ENCODE measurements around the gene OCA2.

Gene OCA2

DNA sequence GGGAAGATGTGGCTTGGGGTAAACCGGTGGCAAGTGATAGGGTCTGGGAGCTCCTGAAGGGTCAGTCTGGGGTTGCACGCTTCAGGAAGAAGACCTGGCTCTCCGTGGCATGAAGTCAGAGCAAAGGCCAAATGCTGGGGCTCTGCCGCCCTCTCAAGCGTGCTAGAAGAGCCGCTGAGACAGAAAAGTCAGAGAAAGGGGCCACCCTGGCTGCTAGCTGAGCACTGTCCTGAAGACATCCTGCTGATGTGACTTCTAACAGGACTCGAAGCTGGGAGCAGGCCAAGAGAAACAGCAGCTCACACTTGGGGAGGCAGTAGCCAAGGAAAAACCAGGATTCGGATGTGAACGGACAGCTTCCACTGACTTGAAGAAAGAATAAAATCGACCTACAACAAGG is 270.4 kb downstream of the OCA2 start:
- H3K4me3 ChIP-seq (ENCODE audit: low read length) = no peak overlapping the region
- H3K79me2 ChIP-seq (ENCODE audit: low read length) = no peaks in the 10 kb centered on the region
- H3K9me2 ChIP-seq (replicated peaks; ENCODE audit: insufficient read depth, low read length) = no peaks in the 10 kb centered on the region
- TF ChIP-seq EZH2 (optimal IDR thresholded peaks at IDR 0.05; ENCODE audit: low read depth, low read length) (no peak), EZH2phosphoT487 (IDR thresholded peaks at IDR 0.05; ENCODE audit: low read length) (no peak)
- H4K20me1 ChIP-seq (ENCODE audit: insufficient read depth, low read length) = no peaks in the 10 kb centered on the region
- no peak overlapping the region for H2AFZ ChIP-seq (ENCODE audit: low read length)
- no peak overlapping the region for H3K27ac ChIP-seq (ENCODE audit: low read length)
- H3K4me2 ChIP-seq (ENCODE audit: low read depth, low read length) = no peak overlapping the region
- H3K27me3 ChIP-seq (replicated peaks; ENCODE audit: insufficient read depth, low read length) = no peaks in the 10 kb centered on the region
- H3K9me3 ChIP-seq (replicated peaks; ENCODE audit: insufficient read depth, low read length) = no peaks in the 10 kb centered on the region
- no peak overlapping the region for H3K9ac ChIP-seq (ENCODE audit: low read length)
- no peaks in the 10 kb centered on the region for H3K4me1 ChIP-seq (ENCODE audit: low read length)
- H3F3A ChIP-seq (ENCODE audit: insufficient read depth, low read length) = no peaks in the 10 kb centered on the region
- no peaks in the 10 kb centered on the region for H3K36me3 ChIP-seq (replicated peaks; ENCODE audit: insufficient read depth, low read length)
- no peak for DNase-seq

DNA sequence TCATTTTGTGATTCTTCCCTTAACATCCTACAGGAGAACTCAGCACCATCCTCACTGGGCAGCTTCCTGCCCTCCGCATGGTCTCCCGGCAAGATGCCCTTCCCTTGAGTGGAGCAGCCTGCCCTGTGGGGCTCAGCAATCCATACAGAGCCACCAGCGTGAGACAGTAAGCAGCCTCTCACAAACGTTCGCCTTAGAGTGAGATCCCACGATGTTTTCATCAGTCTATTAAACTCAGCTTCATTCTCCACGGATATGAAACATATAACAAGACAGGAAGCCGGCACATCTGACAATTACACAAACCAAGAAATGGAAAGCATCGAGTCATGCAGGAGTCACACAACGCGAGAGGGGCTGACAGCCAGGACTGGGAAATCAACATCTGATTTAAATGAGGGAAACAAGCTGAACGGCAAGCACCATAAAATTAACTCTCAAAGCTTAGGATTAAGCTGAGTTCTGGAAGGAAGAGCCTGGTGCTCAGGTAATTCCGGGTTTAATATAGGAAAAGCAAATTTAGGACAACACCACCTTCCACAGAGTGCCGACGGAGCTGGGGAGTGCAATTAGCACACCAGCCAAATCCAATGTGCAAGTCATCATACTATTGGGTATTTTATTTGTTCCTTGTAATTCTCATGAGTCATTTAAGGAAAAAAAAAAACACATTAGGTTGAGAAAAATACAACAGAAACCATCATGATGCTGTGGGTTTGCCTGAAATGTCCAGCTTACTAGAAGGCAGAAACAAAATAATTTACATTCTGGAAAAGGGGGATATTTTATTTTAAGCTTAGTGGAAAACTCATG is 272.0 kb downstream of the OCA2 start:
- Histone ChIP-seq H3K4me2 (ENCODE audit: low read depth, low read length) (no peak overlapping the region), H3K9me3 (replicated peaks; ENCODE audit: insufficient read depth, low read length) (no peaks in the 10 kb centered on the region), H2AFZ (ENCODE audit: low read length) (no peak overlapping the region), H3K27me3 (replicated peaks; ENCODE audit: insufficient read depth, low read length) (no peaks in the 10 kb centered on the region), H3F3A (ENCODE audit: insufficient read depth, low read length) (no peaks in the 10 kb centered on the region), H3K27ac (ENCODE audit: low read length) (no peak overlapping the region), H3K4me3 (ENCODE audit: low read length) (no peak overlapping the region), H3K79me2 (ENCODE audit: low read length) (no peaks in the 10 kb centered on the region), H3K9me2 (replicated peaks; ENCODE audit: insufficient read depth, low read length) (no peaks in the 10 kb centered on the region), H3K4me1 (ENCODE audit: low read length) (no peaks in the 10 kb centered on the region), H3K9ac (ENCODE audit: low read length) (no peak overlapping the region), H4K20me1 (ENCODE audit: insufficient read depth, low read length) (no peaks in the 10 kb centered on the region), H3K36me3 (replicated peaks; ENCODE audit: insufficient read depth, low read length) (no peaks in the 10 kb centered on the region)
- TF ChIP-seq, protein P1, sequence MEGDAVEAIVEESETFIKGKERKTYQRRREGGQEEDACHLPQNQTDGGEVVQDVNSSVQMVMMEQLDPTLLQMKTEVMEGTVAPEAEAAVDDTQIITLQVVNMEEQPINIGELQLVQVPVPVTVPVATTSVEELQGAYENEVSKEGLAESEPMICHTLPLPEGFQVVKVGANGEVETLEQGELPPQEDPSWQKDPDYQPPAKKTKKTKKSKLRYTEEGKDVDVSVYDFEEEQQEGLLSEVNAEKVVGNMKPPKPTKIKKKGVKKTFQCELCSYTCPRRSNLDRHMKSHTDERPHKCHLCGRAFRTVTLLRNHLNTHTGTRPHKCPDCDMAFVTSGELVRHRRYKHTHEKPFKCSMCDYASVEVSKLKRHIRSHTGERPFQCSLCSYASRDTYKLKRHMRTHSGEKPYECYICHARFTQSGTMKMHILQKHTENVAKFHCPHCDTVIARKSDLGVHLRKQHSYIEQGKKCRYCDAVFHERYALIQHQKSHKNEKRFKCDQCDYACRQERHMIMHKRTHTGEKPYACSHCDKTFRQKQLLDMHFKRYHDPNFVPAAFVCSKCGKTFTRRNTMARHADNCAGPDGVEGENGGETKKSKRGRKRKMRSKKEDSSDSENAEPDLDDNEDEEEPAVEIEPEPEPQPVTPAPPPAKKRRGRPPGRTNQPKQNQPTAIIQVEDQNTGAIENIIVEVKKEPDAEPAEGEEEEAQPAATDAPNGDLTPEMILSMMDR (IDR thresholded peaks at IDR 0.05; ENCODE audit: low read length) = no peak
- no peak for TF ChIP-seq EZH2 (optimal IDR thresholded peaks at IDR 0.05; ENCODE audit: low read depth, low read length)
- TF ChIP-seq EZH2phosphoT487 (IDR thresholded peaks at IDR 0.05; ENCODE audit: low read length) = no peak
- DNase-seq = no peak

DNA sequence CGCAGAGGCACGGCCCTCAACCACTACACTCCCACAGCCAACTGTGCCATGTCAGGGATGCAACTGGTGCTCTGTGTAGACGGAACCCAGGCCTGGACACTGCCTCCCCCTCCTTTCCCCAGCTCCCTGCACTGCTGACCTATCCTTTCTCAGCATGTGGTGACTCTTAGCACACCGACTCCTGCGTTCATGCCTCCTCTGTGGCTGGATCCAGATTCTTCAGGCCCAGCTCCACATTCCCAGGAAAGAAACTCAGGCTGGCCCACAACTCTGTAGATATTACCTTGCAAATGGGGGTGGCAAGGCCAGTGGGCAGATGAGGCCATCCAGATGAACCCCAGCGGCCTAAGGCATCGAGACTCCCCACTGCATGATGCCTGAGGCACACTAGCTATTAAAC is 272.7 kb downstream of the OCA2 start:
- Histone ChIP-seq H3K4me2 (ENCODE audit: low read depth, low read length) (no peak overlapping the region), H3K27me3 (replicated peaks; ENCODE audit: insufficient read depth, low read length) (no peaks in the 10 kb centered on the region), H3K9ac (ENCODE audit: low read length) (no peak overlapping the region), H3F3A (ENCODE audit: insufficient read depth, low read length) (no peaks in the 10 kb centered on the region), H3K4me3 (ENCODE audit: low read length) (no peak overlapping the region), H2AFZ (ENCODE audit: low read length) (no peak overlapping the region), H3K9me2 (replicated peaks; ENCODE audit: insufficient read depth, low read length) (no peaks in the 10 kb centered on the region), H3K79me2 (ENCODE audit: low read length) (no peaks in the 10 kb centered on the region), H3K27ac (ENCODE audit: low read length) (no peak overlapping the region), H3K9me3 (replicated peaks; ENCODE audit: insufficient read depth, low read length) (no peaks in the 10 kb centered on the region), H3K36me3 (replicated peaks; ENCODE audit: insufficient read depth, low read length) (no peaks in the 10 kb centered on the region), H3K4me1 (ENCODE audit: low read length) (no peaks in the 10 kb centered on the region), H4K20me1 (ENCODE audit: insufficient read depth, low read length) (no peaks in the 10 kb centered on the region)
- TF ChIP-seq, protein P1 (IDR thresholded peaks at IDR 0.05; ENCODE audit: low read length) = no peak
- TF ChIP-seq EZH2 (optimal IDR thresholded peaks at IDR 0.05; ENCODE audit: low read depth, low read length) (no peak), EZH2phosphoT487 (IDR thresholded peaks at IDR 0.05; ENCODE audit: low read length) (no peak)
- no peak for DNase-seq

DNA sequence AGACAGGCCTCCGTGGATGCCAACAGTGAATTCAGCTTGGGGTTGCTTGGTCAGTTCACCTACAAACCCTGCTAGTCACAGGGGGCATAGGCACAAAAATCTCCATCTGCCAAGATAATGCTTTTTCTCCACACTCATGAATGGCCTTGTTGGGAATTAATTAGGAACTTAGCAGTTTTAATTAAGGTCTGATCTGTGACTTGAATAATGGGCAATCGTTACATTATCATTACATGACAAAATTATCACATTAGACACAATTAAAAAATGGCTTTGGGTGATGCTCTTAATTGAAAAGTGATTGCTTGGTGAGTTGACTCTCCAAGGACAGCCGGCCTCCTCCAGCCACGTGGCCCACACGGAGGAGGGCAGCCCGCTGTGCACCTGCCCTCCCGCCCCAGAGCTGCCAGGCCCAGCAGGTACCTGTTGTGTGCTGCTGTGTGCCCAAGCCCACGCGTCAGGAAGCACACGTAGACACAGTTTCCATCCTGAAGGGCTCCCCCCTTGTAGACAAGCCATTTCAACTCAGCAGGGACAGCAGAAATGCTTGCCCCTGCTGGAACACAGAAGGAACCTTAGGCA is 274.2 kb downstream of the OCA2 start:
- H3K9me3 ChIP-seq (replicated peaks; ENCODE audit: insufficient read depth, low read length) = no peaks in the 10 kb centered on the region
- H3K27me3 ChIP-seq (replicated peaks; ENCODE audit: insufficient read depth, low read length) = no peaks in the 10 kb centered on the region
- H3K9ac ChIP-seq (ENCODE audit: low read length) = no peak overlapping the region
- H3K27ac ChIP-seq (ENCODE audit: low read length) = no peak overlapping the region
- DNase-seq = no peak
- TF ChIP-seq EZH2 (optimal IDR thresholded peaks at IDR 0.05; ENCODE audit: low read depth, low read length) = no peak
- TF ChIP-seq EZH2phosphoT487 (IDR thresholded peaks at IDR 0.05; ENCODE audit: low read length) = no peak
- TF ChIP-seq, protein P1 (IDR thresholded peaks at IDR 0.05; ENCODE audit: low read length) = no peak
- H3K4me2 ChIP-seq (ENCODE audit: low read depth, low read length) = no peak overlapping the region
- H3K79me2 ChIP-seq (ENCODE audit: low read length) = no peaks in the 10 kb centered on the region
- no peaks in the 10 kb centered on the region for H3K4me1 ChIP-seq (ENCODE audit: low read length)
- H3K4me3 ChIP-seq (ENCODE audit: low read length) = no peak overlapping the region
- no peak overlapping the region for H2AFZ ChIP-seq (ENCODE audit: low read length)
- no peaks in the 10 kb centered on the region for H4K20me1 ChIP-seq (ENCODE audit: insufficient read depth, low read length)
- H3K9me2 ChIP-seq (replicated peaks; ENCODE audit: insufficient read depth, low read length) = no peaks in the 10 kb centered on the region
- H3F3A ChIP-seq (ENCODE audit: insufficient read depth, low read length) = no peaks in the 10 kb centered on the region
- no peaks in the 10 kb centered on the region for H3K36me3 ChIP-seq (replicated peaks; ENCODE audit: insufficient read depth, low read length)
